ENCODE measurements around the gene TCF12.

The TCF12 gene

GRCh38 chr15:57169643-57170042 is 251.2 kb downstream of the TCF12 start:
- DNase-seq (ENCODE audit: low read depth) = no peak

- DNase-seq (ENCODE audit: low read depth) = peak; percentile 46
Measured at GRCh38 chr15:57171426-57171825, 253.0 kb downstream of the TCF12 start.

- peak; percentile 25 for DNase-seq (ENCODE audit: low read depth)
Measured at GRCh38 chr15:57172925-57173324, 254.5 kb downstream of the TCF12 start.

- DNase-seq (ENCODE audit: low read depth) = peak; percentile 21
Measured at GRCh38 chr15:57183041-57183440, 264.6 kb downstream of the TCF12 start.

- DNase-seq (ENCODE audit: low read depth) = peak; percentile 11
Measured at GRCh38 chr15:57183614-57184344, 265.3 kb downstream of the TCF12 start.

- DNase-seq (ENCODE audit: low read depth) = peak; percentile 29
Measured at GRCh38 chr15:57184502-57184901, 266.1 kb downstream of the TCF12 start.

GRCh38 chr15:57185507-57186074 is 267.1 kb downstream of the TCF12 start:
- no peak for DNase-seq (ENCODE audit: low read depth)

- DNase-seq (ENCODE audit: low read depth) = no peak
Measured at GRCh38 chr15:57189466-57189865, 271.0 kb downstream of the TCF12 start.

GRCh38 chr15:57190208-57190607 is 271.8 kb downstream of the TCF12 start:
- no peak for DNase-seq (ENCODE audit: low read depth)

GRCh38 chr15:57193161-57193560 is 274.7 kb downstream of the TCF12 start:
- no peak for DNase-seq (ENCODE audit: low read depth)

GRCh38 chr15:57195326-57195725 is 276.9 kb downstream of the TCF12 start:
- DNase-seq (ENCODE audit: low read depth) = no peak

- no peak for DNase-seq (ENCODE audit: low read depth)
Measured at GRCh38 chr15:57196865-57197264, 278.4 kb downstream of the TCF12 start.

GRCh38 chr15:57198131-57198530 is 279.7 kb downstream of the TCF12 start:
- no peak for DNase-seq (ENCODE audit: low read depth)

- no peak for DNase-seq (ENCODE audit: low read depth)
Measured at GRCh38 chr15:57198654-57199291, 280.3 kb downstream of the TCF12 start.

- no peak for DNase-seq (ENCODE audit: low read depth)
Measured at GRCh38 chr15:57201578-57201977, 283.1 kb downstream of the TCF12 start.

- DNase-seq (ENCODE audit: low read depth) = no peak
Measured at GRCh38 chr15:57203906-57204305, 285.5 kb downstream of the TCF12 start.

- no peak for DNase-seq (ENCODE audit: low read depth)
Measured at GRCh38 chr15:57205027-57205855, 286.8 kb downstream of the TCF12 start.

GRCh38 chr15:57205996-57206395 is 287.6 kb downstream of the TCF12 start:
- DNase-seq (ENCODE audit: low read depth) = no peak

GRCh38 chr15:57213862-57214261 is 295.4 kb downstream of the TCF12 start:
- peak; percentile 61 for DNase-seq (ENCODE audit: low read depth)

GRCh38 chr15:57215326-57215725 is 296.9 kb downstream of the TCF12 start:
- DNase-seq (ENCODE audit: low read depth) = no peak

- no peak for DNase-seq (ENCODE audit: low read depth)
Measured at GRCh38 chr15:57215881-57216280, 297.4 kb downstream of the TCF12 start.

GRCh38 chr15:57216288-57216687 is 297.8 kb downstream of the TCF12 start:
- DNase-seq (ENCODE audit: low read depth) = peak; percentile 41

All from fibroblast of gingiva (primary cell).